HG03354 (cell line): ENCODE data around the gene CD38.
"Not testable (repeated sequence)": the region's sequence is repeated elsewhere in the genome, so short reads cannot be mapped to it uniquely, and the experiment has no call there.

Experiments
- ATAC-seq: cut with Tn5 transposase; IDR thresholded peaks from one replicate; pipeline ENCODE4 v1.9.1; 2021; ENCODE audit warnings: mild to moderate bottlenecking; ENCODE audit not compliant: unreplicated experiment, poor library complexity, severe bottlenecking

CD38 gene

DNA sequence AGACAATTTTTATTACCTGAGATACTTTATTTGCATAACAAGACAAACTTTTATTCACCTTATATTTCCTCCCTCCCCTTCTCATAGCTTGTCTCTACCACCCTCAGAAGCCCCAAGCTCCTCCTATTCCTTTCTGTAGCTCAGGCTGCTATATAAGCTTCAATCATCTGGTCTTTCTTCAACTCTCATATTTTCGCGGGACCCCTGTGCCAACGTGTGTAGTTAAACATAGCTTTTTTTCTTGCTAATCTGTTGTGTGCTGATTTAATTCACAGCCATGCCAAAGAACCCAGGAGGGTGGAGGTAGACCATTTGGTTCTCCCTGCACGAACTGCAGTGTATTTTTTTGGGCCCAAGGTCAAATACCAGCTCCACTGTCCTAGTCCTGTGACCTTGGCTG, 21.1 kb upstream of the CD38 start:
- ATAC-seq = no peak

DNA sequence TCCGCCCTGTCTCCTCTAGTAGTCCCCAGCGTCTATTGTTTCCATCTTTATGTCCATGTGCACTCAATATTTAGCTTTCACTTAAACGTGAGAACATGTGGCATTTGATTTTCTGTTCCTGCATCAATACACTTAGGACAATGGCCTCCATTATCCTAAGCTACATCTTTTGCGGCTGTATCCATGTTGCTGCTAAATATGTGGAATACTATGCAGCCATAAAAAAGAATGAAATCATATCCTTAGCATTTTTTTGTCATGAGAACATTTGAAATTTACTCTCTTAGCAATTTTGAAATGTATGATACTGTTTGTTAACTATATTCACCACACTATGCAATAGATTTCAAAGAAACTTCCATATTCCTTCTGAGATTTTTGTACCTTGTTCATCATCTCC, 19.8 kb upstream of the CD38 start:
- ATAC-seq = no peak

DNA sequence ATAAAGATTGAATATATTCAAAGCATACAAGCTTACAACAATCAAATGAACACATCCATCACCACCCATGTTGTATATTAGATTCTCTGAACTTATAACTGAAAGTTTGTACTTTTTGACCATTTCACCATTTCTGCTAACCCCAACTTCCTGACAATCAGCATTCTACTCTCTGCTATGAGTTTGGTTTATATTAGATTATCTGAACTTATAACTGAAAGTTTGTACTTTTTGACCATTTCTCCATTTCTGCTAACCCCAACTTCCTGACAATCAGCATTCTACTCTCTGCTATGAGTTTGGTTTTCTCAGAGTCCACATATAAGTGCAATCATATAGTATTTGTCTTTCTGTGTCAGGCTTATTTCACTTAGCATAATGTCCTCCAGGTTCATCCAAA, 15.7 kb upstream of the CD38 start:
- not testable (repeated sequence) for ATAC-seq

DNA sequence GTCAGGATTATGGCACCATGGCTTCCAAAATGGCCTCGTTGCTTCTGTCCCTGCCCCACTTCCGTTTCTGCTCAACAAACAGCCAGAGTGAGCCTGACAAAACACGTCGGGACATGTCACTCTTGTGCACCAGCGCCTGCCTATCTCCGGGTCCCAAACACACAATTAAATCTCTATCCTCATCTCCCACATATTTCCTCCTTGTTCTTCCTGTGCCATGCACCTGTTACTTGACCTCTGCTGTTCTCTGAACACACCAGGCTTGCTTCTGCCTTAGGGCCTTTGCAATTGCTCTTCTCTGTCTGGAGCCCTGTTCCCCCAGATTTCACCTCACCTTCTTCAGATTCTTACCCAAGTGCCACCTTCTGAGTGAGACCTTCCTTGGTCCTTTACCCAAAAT, 12.7 kb upstream of the CD38 start:
- ATAC-seq = peak; percentile 19

DNA sequence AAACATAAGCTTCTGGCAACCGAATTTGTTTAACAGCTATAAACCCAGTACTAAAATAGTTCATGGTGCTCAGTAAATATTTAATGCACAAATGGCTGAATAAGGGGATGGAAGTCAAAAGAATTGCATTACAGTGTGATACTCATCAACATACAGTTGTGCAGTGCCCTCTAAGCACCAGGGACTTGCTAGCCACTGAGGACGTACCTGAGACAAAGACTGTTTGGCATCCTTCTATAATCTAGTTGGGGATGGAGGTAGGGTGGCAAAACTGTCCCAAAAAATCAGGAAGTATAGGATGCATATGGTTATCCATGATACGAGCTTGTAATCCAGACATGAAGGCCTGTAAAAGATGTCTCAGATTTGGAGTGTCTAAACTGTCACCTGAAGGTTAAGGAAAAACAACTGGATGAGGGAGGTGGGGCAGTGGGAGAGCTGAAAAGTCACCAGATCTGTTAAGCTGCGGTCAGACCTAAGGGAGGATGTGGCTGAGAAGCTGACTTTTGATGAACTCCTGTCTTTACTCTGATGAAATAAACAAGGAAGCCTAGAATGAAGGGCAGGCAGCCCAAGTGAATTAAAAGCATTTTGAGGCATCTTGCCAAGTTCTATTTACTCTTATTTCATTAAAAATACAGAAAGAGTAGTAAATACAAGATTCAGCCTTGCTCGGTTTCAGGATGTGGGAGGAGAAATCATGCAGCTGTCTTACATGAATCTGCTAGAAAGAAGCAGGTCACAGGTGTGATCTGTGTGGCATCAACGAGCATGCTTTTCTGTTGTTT, 12.0 kb upstream of the CD38 start:
- ATAC-seq = peak; percentile 66

DNA sequence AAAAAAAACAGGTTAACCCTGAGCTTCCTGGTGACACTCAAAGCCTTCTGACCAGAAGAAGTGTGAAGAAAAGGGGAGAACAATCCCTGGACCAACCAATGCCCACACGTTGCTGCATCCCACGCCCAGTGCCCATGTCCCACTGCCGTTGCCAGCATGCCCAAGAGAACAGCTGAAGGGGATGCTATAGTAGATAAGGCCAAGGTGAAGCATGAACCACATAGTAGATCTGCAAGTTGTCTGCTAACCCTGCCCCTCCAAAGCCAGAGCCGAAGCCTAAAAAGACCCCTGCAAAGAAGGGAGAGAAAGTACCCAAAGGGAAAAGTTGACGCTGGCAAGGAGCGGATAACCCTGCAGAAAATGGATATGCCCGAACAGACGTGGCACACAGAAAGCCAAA, 11.3 kb upstream of the CD38 start:
- ATAC-seq = no peak

DNA sequence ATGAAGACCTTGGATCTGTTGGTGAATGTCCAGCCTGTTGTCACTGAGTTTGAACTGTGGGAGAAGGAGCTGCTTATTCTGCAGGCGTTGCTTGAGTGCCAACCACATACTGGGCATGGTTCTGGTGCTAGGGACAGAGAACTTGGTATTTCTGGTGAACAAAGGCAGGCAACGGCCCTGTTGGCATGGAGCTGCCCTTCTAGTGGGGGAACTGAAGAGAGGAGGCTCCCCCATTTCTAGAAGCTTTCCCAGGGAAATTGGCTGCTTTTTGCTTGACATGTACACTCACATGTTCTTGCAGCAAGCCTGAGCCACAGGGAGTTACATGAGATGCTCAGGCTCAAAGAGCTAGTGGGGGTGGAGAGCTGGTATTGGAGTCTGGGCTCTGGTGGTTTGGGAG, 8.9 kb upstream of the CD38 start:
- no peak for ATAC-seq

DNA sequence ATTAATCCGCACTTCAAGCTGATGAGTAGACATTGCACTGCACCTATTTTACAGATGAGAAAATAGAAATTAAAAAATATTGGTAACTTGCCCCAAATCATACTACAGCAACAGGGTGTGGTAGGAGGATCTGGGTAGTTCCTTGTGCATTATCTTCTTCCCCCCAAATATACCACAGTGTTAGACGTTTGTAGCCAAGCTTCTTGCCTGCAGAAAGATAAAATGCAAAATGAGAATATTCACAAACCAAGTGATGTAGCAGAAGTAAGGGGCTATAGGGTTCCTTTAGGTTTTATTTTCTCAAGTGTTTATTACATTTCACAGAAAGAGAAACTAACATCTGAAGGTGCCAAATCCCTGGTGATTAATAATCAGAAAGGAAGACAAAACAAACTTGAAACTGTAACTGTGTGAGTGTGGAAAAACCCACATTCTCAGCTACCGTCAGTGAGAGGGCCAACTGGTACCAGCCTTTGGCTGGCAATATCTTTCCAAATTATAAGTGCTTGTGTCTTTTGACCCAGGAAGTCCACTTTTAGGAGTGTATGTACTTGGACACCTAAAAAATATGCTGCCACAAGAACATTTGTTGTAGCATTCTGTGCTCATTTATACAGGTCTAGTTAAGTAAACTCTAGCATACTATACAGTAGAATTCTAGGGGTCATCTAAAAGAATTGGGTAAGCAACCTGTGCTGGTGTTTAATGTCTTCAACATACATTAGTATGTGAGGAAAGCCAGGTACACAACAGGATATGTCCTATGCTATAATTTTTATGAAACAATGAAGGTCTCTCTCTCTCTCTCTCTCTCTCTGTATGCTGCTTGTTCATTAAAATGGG, 6.7 kb upstream of the CD38 start:
- ATAC-seq = peak; percentile 77

DNA sequence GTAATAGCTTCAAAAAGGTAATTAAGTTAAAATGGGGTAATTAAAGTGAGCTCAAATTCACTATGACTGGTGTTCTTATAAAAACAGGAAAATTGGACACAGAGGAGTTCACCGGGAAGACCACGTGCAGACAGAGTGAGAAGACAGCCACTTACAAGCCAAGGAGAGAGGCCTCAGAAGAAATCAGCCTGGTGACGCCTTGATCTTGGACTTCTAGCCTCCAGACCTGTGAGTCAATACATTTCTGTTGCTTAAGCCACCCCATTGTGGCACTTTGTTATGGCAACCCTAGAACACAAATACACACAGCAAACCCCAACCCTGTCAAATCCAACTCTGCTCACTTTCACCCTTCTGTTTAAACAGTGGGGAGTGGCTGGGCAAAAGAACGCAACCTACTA, 4.1 kb upstream of the CD38 start:
- no peak for ATAC-seq

DNA sequence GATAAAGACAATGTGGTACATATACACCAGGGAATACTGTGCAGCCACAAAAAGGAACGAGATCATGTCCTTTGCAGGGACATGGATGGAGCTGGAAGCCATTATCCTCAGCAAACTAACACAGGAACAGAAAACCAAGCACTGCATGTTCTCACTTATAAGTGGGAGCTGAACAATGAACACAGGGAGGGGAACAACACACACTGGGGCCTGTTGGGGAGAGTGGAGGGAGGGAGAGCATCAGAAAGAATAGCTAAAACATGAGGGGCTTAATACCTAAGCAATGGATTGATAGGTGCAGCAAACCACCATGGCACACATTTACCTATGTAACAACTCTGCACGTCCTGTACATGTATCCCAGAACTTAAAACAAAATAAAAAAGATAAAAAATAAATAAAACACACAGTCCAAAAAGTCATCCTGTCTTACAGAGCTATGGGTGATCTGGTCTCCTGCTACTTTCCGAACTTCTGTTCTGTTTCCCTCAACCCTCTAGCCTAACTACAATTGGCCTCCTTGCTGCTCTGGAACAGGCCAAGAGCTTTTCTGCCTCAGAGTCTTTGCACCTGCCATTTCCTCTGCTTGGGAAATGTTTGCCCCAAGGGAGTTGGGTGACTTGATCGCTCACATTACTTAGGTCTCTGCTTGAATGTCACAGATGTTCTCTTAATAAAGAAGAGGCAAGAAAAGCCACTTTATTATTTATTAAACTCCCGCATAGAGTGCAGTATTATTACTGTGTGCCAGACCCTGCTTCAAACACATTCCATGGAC, 1.1 kb upstream of the CD38 start:
- ATAC-seq = peak; percentile 19

DNA sequence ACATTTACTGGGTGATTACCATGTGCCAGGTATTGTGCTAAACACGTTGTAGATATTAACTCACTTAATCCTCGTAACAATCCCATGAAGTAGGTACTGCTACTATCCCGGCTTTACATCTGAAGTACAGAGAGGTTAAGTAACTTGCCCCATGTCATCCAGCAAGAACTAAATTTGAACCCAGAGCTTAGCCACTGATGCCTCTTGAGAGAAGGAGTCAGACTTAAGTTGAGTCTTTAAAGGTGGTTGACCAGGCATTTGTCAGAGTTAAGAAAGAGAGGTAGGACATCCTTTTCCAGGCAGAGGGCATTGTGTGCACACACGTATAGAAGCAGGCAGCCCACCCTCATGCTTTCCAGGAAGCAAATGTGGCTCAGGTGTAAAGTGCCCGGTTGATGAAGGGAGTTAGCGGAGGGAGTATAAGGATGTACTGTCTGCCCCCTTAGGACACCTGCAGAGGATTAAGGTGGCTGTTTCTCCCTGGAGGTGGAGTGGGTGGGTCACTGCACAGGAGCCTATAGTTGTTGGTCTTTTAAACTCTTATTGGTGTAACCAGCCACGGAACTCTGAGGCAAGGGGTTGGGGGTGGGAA, 335 bp upstream of the CD38 start:
- no peak for ATAC-seq

DNA sequence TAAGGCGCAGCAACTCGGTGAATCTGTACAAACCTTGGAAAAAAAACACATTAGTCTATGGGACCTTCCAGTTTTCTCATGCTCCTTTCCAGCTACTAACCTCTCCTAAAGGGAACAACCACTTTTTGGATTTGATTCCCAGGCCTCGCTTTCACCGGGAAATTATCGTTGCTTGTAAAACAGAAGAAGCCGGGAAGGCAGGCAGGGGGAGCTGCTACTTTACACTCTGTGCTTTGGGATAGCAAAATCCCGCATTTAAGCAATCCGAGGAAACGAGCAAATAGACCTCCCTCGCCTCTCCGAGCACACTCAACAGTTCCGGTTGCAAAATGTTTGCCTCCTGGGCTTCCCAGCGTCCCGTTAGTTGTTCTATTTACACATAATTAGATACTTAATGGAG, 1.2 kb downstream of the CD38 start:
- ATAC-seq = no peak

DNA sequence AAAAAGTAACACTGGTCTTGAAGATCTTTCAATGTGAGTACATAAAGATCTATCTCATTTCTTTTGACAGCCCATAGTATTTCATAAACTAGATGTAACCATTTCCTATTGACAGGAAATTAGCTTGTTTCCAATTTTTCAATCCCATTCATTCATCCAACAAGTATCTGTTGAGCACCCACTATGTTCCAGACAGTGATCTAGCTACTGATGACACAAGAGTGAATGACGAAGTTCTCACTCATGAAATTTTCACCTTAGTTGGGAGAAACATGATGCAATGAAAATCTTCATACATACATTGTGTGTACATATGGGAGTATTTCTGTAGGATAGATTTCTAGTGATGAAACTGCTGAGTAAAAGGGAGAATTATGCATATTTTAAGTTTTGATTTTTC, 1.7 kb downstream of the CD38 start:
- no peak for ATAC-seq

DNA sequence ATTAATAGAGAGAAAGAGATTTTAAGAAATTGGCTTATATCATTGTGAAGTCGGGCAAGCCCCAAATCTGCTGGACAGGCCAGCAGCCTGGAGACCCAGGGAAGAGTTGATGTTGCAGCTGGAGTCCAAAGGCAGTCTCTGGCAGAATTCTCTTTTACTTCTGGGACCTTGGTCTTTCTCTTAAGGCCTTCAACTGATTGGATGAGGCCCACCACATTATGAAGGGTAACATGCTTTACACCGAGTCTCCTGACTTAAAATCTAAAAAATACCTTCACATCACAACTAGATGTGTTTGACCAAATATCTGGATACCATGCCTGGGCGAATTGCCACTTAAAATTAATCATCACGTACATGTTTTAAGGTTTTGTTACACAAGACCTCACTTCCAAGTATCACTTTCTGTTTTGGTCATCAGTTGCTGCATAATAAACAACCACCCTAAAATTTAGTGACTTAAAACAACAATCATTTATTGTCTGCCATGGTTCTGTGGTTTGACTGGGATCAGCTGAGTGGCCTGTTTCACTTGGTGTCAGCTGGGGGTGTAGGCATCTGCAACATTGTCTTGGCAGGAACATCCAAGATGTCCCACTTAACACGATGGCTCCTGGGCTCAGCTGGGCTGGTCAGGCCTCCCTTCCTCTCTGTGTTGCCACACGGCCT, 3.4 kb downstream of the CD38 start:
- no peak for ATAC-seq

DNA sequence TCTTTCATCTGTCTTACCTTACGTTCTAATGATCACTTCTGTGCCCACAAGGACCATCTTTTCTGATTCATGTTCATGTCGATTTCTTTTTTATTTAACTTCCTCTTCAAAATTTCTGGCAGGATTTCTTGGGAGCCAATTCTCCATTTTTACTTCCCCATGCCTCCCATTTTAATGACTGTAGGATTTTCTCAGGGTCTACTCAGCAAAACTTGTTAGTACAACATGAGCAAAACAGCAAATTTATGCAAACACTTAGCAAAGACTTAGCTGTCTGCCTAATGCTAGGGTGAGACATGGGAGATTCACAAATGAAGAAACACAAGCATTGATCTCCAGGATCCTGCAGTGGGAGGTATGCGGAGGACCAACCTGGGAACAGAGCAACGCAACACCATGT, 5.5 kb downstream of the CD38 start:
- ATAC-seq = no peak

DNA sequence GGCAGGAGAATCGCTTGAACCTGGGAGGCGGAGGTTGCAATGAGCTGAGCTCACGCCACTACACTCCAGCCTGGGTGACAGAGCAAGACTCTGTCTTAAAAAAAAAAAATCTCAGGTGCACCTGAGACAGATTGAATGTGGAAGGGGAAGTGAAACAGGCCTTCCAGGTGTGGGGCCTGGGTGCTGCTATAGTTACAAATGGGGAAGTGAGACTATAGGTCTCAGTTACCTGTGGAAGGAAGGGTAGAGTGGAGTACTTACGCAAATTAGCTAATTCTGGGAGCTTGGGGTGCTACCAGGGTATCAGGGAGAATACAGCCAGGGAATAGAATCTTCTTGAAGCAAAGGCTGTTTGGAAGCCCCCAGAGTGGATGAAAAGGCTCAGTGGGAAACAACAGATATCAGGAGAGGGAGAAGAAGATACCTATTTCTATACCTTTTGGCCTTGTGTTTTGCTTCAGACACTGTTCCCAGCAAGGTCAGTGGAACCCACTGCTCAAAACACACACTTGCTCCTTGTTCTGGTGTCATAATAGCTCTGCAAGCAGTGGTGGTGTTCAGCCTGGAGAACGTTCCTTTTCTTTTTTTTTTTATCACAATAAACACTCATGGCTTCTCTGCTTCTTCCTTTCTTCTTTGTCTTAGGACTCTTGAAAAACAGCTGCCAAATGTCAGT, 7.0 kb downstream of the CD38 start:
- peak; percentile 80 for ATAC-seq

DNA sequence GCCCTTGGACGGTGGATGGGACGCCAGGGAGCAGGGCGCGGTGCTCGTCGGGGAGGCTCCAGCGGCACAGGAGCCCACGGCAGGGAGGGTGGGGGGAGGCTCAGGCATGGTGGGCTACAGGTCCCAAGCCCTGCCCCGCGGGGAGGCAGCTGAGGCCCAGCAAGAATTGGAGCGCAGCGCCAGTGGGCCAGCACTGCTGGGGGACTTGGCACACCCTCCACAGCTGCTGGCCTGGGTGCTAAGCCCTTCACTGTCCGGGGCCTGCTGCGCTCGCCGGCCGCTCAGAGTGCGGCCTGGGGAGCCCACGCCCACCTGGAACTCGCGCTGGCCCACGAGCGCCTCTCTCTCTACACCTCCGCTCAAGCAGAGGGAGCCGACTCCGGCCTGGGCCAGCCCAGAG, 8.6 kb downstream of the CD38 start:
- ATAC-seq = no peak

DNA sequence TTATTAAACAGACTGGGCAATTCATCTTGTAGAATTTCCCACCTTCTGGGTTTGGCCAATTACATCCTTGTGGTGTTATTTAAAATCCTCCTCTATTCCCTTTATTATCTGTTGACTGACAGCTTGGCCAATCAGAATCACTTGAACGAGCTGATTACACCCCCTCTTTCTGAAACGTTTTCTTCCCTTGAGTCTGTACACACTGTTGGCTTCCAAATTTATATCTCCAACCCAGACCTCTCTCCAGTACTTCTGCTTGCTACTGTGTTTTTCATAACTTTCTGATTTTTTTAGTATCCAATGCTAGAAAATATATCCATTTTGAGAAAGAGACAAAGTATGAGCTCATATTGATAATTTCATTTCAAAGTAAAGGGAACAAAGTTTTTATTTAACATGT, 14.8 kb downstream of the CD38 start:
- no peak for ATAC-seq
